HG02678 (cell line): ENCODE results near the gene TMEM134.

Experiments
- ATAC-seq: cut with Tn5 transposase; IDR thresholded peaks from one replicate; pipeline ENCODE4 v1.9.1; 2021; ENCODE audit warnings: mild to moderate bottlenecking, moderate library complexity; ENCODE audit not compliant: unreplicated experiment

Gene TMEM134

GRCh38 chr11:67440229-67441097 is 28.6 kb downstream of the TMEM134 start:
- no peak for ATAC-seq

- no peak for ATAC-seq
Measured at GRCh38 chr11:67439321-67440228, 29.5 kb downstream of the TMEM134 start.

- no peak for ATAC-seq
Measured at GRCh38 chr11:67438158-67438902, 30.7 kb downstream of the TMEM134 start.

- no peak for ATAC-seq
Measured at GRCh38 chr11:67437809-67438157, 31.3 kb downstream of the TMEM134 start.

- ATAC-seq, result peak; percentile 37
Measured at GRCh38 chr11:67437082-67437808, 31.8 kb downstream of the TMEM134 start, which contains the start of gene PTPRCAP. Gene PTPRCAP, minus strand, starts transcription at chr11:67437682. Its CDS starts 63 bp downstream, at chr11:67437619.

GRCh38 chr11:67436459-67437081 is 32.5 kb downstream of the TMEM134 start:
- ATAC-seq, result peak; percentile 30

- no peak for ATAC-seq
Measured at GRCh38 chr11:67435727-67436458, 33.2 kb downstream of the TMEM134 start.

GRCh38 chr11:67435031-67435726 is 33.9 kb downstream of the TMEM134 start:
- no peak for ATAC-seq

GRCh38 chr11:67434395-67434881 is 34.6 kb downstream of the TMEM134 start:
- no peak for ATAC-seq

- ATAC-seq, result no peak
Measured at GRCh38 chr11:67433536-67434394, 35.3 kb downstream of the TMEM134 start.

GRCh38 chr11:67432655-67433349 is 36.2 kb downstream of the TMEM134 start:
- no peak for ATAC-seq

GRCh38 chr11:67431346-67432249 is 37.5 kb downstream of the TMEM134 start:
- no peak for ATAC-seq

GRCh38 chr11:67429722-67430121 is 39.3 kb downstream of the TMEM134 start:
- no peak for ATAC-seq

- ATAC-seq, result no peak
Measured at GRCh38 chr11:67429038-67429668, 39.9 kb downstream of the TMEM134 start.
